HL-60 (cell line): ENCODE measurements around the gene L3MBTL1.

ENCODE experiments used
- DNase-seq, 2 experiments: peaks; one replicate each; pipeline ENCODE4 v3.0.0-alpha.2; 2010 to 2020; ENCODE audit warnings: low read depth in 1 of 2, low spot score in 1 of 2
- H3K27ac ChIP-seq: fragments of 250-450 bp; sonication (Bioruptor Pico); replicated peaks from 2 replicates; pipeline ENCODE4 v1.5.1; 2020; ENCODE audit warnings: mild to moderate bottlenecking, moderate library complexity
- H3K27me3 ChIP-seq: fragments of 250-450 bp; sonication (Bioruptor Pico); 2 replicates; pipeline ENCODE4 v1.5.1; 2021; ENCODE audit warnings: mild to moderate bottlenecking, moderate library complexity; ENCODE audit not compliant: insufficient read depth, poor library complexity, severe bottlenecking
- H3K4me3 ChIP-seq: replicated peaks from 2 replicates; pipeline ENCODE4 v1.5.1; 2011; ENCODE audit warnings: mild to moderate bottlenecking, control low read depth, low read length; ENCODE audit not compliant: insufficient read depth
- GABPA ChIP-seq: IDR thresholded peaks from 2 replicates; pipeline ENCODE4 v1.6.1; 2012; ENCODE audit warnings: low read depth
- POLR2AphosphoS5 ChIP-seq: IDR thresholded peaks from 2 replicates; pipeline ENCODE4 v1.6.1; 2012; ENCODE audit warnings: low read depth
- REST ChIP-seq: IDR thresholded peaks from 2 replicates; pipeline ENCODE4 v1.6.1; 2012; ENCODE audit warnings: low read depth; ENCODE audit not compliant: insufficient replicate concordance
- SPI1 ChIP-seq: IDR thresholded peaks from 2 replicates; pipeline ENCODE4 v1.6.1; 2012; ENCODE audit warnings: low read depth, mild to moderate bottlenecking, borderline replicate concordance
- TF ChIP-seq, protein P1 (sequence below): IDR thresholded peaks from one replicate; pipeline ENCODE4 v1.5.1; 2011; ENCODE audit warnings: low read length, control low read depth, inconsistent platforms; ENCODE audit not compliant: insufficient read depth

L3MBTL1 gene

GRCh38 chr20:43529051-43529450 is 21.6 kb downstream of the L3MBTL1 start:
- no peaks in the 10 kb centered on the region for H3K27me3 ChIP-seq
- no peak overlapping the region for H3K27ac ChIP-seq
- no peak overlapping the region for H3K4me3 ChIP-seq
- TF ChIP-seq, protein P1, sequence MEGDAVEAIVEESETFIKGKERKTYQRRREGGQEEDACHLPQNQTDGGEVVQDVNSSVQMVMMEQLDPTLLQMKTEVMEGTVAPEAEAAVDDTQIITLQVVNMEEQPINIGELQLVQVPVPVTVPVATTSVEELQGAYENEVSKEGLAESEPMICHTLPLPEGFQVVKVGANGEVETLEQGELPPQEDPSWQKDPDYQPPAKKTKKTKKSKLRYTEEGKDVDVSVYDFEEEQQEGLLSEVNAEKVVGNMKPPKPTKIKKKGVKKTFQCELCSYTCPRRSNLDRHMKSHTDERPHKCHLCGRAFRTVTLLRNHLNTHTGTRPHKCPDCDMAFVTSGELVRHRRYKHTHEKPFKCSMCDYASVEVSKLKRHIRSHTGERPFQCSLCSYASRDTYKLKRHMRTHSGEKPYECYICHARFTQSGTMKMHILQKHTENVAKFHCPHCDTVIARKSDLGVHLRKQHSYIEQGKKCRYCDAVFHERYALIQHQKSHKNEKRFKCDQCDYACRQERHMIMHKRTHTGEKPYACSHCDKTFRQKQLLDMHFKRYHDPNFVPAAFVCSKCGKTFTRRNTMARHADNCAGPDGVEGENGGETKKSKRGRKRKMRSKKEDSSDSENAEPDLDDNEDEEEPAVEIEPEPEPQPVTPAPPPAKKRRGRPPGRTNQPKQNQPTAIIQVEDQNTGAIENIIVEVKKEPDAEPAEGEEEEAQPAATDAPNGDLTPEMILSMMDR, result no peak
- no peak for TF ChIP-seq SPI1
- DNase-seq, result no peak

DNA sequence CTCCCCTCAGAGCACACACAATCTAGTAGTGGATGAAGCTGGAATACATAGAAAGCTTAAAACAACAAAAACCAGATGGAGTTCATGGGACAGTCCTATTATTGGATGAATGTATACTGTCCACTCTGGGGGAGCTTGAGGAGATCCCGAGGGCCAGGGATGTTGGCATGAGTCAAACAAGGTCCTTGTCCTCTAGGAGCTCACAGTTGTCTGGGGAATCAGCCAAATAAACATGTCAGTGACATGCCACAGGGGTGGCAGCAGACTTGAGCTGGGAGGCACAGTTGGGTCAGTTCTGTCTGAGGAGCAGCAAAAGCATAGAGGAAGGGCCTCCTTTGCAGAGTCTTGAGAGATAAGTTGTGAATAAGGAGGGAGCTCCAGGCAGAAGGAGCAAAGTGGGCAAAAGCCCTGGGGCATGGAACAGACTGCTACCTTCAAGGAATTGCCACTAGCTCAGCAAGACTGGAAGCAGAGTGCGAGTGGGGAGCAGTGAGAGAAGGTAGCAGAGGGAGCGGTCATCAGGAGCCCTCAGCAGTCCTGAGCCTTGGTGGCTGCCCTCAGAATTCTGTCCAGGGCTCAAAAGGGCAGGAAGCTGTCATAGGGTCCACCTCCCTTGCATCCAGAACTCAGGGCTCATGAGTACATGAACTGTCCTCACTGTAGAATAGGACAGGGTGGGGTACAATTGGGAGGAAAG is 22.1 kb downstream of the L3MBTL1 start:
- TF ChIP-seq, protein P1, result no peak
- TF ChIP-seq SPI1, result no peak
- no peak for TF ChIP-seq REST
- TF ChIP-seq GABPA, result no peak
- TF ChIP-seq POLR2AphosphoS5, result no peak
- Histone ChIP-seq H3K4me3 (no peak overlapping the region), H3K27me3 (no peaks in the 10 kb centered on the region), H3K27ac (no peak overlapping the region)
- no peak for DNase-seq

GRCh38 chr20:43530321-43531090 is 23.0 kb downstream of the L3MBTL1 start:
- Histone ChIP-seq H3K27me3 (no peaks in the 10 kb centered on the region), H3K4me3 (no peak overlapping the region), H3K27ac (no peak overlapping the region)
- TF ChIP-seq SPI1 (no peak), GABPA (no peak), POLR2AphosphoS5 (no peak), REST (no peak)
- TF ChIP-seq, protein P1, result no peak
- DNase-seq, result no peak
